ENCODE results near the gene PTCH1. TPM values are rescaled to one million over a fixed set of nuclear protein-coding genes. Genes with fewer than 3 reads are reported as not detected.

Gene PTCH1
- total and polyA plus RNA-seq, 2 experiments from 2014 or later: 7.3 to 13.9 TPM

GRCh38 chr9:95516221-95516733, 494 bp downstream of the PTCH1 start:
- TF ChIP-seq, protein P1, sequence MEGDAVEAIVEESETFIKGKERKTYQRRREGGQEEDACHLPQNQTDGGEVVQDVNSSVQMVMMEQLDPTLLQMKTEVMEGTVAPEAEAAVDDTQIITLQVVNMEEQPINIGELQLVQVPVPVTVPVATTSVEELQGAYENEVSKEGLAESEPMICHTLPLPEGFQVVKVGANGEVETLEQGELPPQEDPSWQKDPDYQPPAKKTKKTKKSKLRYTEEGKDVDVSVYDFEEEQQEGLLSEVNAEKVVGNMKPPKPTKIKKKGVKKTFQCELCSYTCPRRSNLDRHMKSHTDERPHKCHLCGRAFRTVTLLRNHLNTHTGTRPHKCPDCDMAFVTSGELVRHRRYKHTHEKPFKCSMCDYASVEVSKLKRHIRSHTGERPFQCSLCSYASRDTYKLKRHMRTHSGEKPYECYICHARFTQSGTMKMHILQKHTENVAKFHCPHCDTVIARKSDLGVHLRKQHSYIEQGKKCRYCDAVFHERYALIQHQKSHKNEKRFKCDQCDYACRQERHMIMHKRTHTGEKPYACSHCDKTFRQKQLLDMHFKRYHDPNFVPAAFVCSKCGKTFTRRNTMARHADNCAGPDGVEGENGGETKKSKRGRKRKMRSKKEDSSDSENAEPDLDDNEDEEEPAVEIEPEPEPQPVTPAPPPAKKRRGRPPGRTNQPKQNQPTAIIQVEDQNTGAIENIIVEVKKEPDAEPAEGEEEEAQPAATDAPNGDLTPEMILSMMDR (IDR thresholded peaks at IDR 0.05; ENCODE audit: low read depth, low read length): no peak
- Histone ChIP-seq H3K9me3 (ENCODE audit: low read depth) (no peaks in the 10 kb centered on the region), H3K27me3 (peaks cover 41% of the 10 kb centered on the region), H3K4me1 (ENCODE audit: low read depth) (peaks cover 15% of the 10 kb centered on the region), H3K27ac (no peak overlapping the region), H3K36me3 (no peaks in the 10 kb centered on the region), H3K4me3 (peak overlapping the region; percentile 84)
- peak in 1 of 2 donors; percentile 46 for DNase-seq (ENCODE audit: low read depth in 1 of 2, low spot score in 1 of 2)

- TF ChIP-seq, protein P1 (IDR thresholded peaks at IDR 0.05; ENCODE audit: low read depth, low read length): no peak
- peaks cover 15% of the 10 kb centered on the region for H3K4me1 ChIP-seq (ENCODE audit: low read depth)
- no peak overlapping the region for H3K27ac ChIP-seq
- no peaks in the 10 kb centered on the region for H3K36me3 ChIP-seq
- peak overlapping the region; percentile 84 for H3K4me3 ChIP-seq
- H3K9me3 ChIP-seq (ENCODE audit: low read depth): no peaks in the 10 kb centered on the region
- peak in 1 of 2 donors; percentile 60 for DNase-seq (ENCODE audit: low read depth in 1 of 2, low spot score in 1 of 2)
- H3K27me3 ChIP-seq: peaks cover 41% of the 10 kb centered on the region
Observed at GRCh38 chr9:95515272-95516113, 1.3 kb downstream of the PTCH1 start.

GRCh38 chr9:95514342-95514741, 2.4 kb downstream of the PTCH1 start:
- no peaks in the 10 kb centered on the region for H3K36me3 ChIP-seq
- DNase-seq (ENCODE audit: low read depth in 1 of 2, low spot score in 1 of 2): no peak
- no peak overlapping the region for H3K27ac ChIP-seq
- TF ChIP-seq, protein P1 (IDR thresholded peaks at IDR 0.05; ENCODE audit: low read depth, low read length): no peak
- H3K27me3 ChIP-seq: peaks cover 41% of the 10 kb centered on the region
- H3K9me3 ChIP-seq (ENCODE audit: low read depth): no peaks in the 10 kb centered on the region
- peaks cover 15% of the 10 kb centered on the region for H3K4me1 ChIP-seq (ENCODE audit: low read depth)
- no peak overlapping the region for H3K4me3 ChIP-seq

DNA sequence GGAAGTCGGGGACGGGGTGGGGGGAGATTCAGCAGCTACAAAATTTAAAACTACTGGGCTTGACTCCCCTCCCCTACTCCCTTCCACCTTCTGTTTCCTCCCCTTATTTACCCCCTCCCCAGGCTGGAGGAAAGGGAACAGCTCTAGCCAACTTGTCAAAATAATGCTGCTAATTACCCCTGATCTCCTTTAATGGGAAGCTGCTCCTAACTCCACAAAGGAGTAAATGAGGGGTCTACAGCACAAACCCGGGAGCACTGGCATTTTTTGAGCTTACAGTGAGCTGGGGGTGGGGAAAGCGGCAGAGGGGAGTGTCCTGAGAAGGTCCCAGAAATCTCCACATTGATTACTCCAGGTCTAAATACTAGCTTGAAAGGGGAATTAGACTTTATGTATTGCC, 3.1 kb downstream of the PTCH1 start:
- H3K4me3 ChIP-seq: no peak overlapping the region
- H3K27ac ChIP-seq: no peak overlapping the region
- no peak for DNase-seq (ENCODE audit: low read depth in 1 of 2, low spot score in 1 of 2)
- TF ChIP-seq, protein P1 (IDR thresholded peaks at IDR 0.05; ENCODE audit: low read depth, low read length): no peak
- no peaks in the 10 kb centered on the region for H3K9me3 ChIP-seq (ENCODE audit: low read depth)
- H3K4me1 ChIP-seq (ENCODE audit: low read depth): peaks cover 15% of the 10 kb centered on the region
- no peaks in the 10 kb centered on the region for H3K36me3 ChIP-seq
- H3K27me3 ChIP-seq: peaks cover 41% of the 10 kb centered on the region

- DNase-seq (ENCODE audit: low read depth in 1 of 2, low spot score in 1 of 2): no peak
- no peaks in the 10 kb centered on the region for H3K9me3 ChIP-seq (ENCODE audit: low read depth)
- H3K27ac ChIP-seq: no peak overlapping the region
- peaks cover 15% of the 10 kb centered on the region for H3K4me1 ChIP-seq (ENCODE audit: low read depth)
- no peaks in the 10 kb centered on the region for H3K36me3 ChIP-seq
- peak overlapping the region; percentile 72 for H3K4me3 ChIP-seq
- H3K27me3 ChIP-seq: peaks cover 31% of the 10 kb centered on the region
- TF ChIP-seq, protein P1 (IDR thresholded peaks at IDR 0.05; ENCODE audit: low read depth, low read length): no peak
Observed at GRCh38 chr9:95512709-95513095, 4.1 kb downstream of the PTCH1 start.
